Kidney (tissue), 14 donors: Measurements from ENCODE around the gene SKAP2. TPM values are rescaled to one million over a fixed set of nuclear protein-coding genes. Genes with fewer than 3 reads are reported as not detected.

ENCODE experiments used
- DNase-seq, 5 donors: peaks; one replicate each; pipeline ENCODE4 v3.0.0-alpha.2; 2013 to 2020
- FAIRE-seq: peaks from 2 replicates; lab custom pipeline; 2012; peaks lifted over from hg19 to GRCh38; lab: Jason Lieb, UNC
- H3K27ac ChIP-seq, 2 donors: one replicate each; pipeline ENCODE4 v1.7.0; 2013; ENCODE audit warnings: low read depth in 2 of 2, low read length in 2 of 2, inconsistent platforms in 1 of 2
- H3K27me3 ChIP-seq: one replicate; pipeline ENCODE4 v1.7.1; 2013; ENCODE audit warnings: low read length, inconsistent platforms; ENCODE audit not compliant: control insufficient read depth, insufficient read depth
- H3K36me3 ChIP-seq, 3 donors: one replicate each; pipeline versions ENCODE4 v1.7.0 to v1.7.1; 2013; ENCODE audit warnings: low read length in 3 of 3, control low read depth in 1 of 3, inconsistent platforms in 1 of 3; ENCODE audit not compliant: insufficient read depth in 3 of 3, control insufficient read depth in 2 of 3
- H3K4me1 ChIP-seq, 3 donors: one replicate each; pipeline versions ENCODE4 v1.7.0 to v1.7.1; 2013; ENCODE audit warnings: low read length in 3 of 3, inconsistent platforms in 1 of 3, low read depth in 1 of 3; ENCODE audit not compliant: control insufficient read depth in 2 of 3, insufficient read depth in 2 of 3
- H3K4me3 ChIP-seq, 3 donors: one replicate each; pipeline versions ENCODE4 v1.7.0 to v1.8.1; 2013; ENCODE audit warnings: low read length in 3 of 3, control low read depth in 1 of 3, inconsistent platforms in 1 of 3
- H3K9ac ChIP-seq, 3 donors: one replicate each; pipeline versions ENCODE4 v1.7.0 to v1.7.1; 2013; ENCODE audit warnings: low read length in 3 of 3, control low read depth in 1 of 3, inconsistent platforms in 1 of 3
- H3K9me3 ChIP-seq, 3 donors: one replicate each; pipeline versions ENCODE4 v1.7.0 to v1.7.1; 2013; ENCODE audit warnings: low read length in 3 of 3, control low read depth in 1 of 3, inconsistent platforms in 1 of 3; ENCODE audit not compliant: control insufficient read depth in 2 of 3, insufficient read depth in 1 of 3
- CTCF ChIP-seq: IDR thresholded peaks from 3 replicates; pipeline ENCODE4 v1.5.1; 2012; ENCODE audit warnings: mild to moderate bottlenecking, moderate library complexity, borderline replicate concordance; ENCODE audit not compliant: insufficient read depth; ENCODE audit errors: extremely low read depth
- intact Hi-C: fragments of 100-400 bp; cut with DNase I; formaldehyde crosslinking; loops from one replicate; pipeline ENCODE4 v1.11.1; 2022
- polyA plus RNA-seq: library from polyadenylated mRNA; stranded (reverse); fragments of 350-450 nt; fragmentation: Illumina TruSeq; extraction: RNeasy Lipid Tissue Mini Kit (QIAGEN cat#74804); gene quantifications from one replicate; pipeline ENCODE4 v1.2.3, GENCODE V29; 2014; ENCODE audit warnings: low read depth, low replicate concordance; ENCODE audit not compliant: insufficient read depth
- total RNA-seq: library from RNA; stranded (reverse); fragmentation: NEBNext Ultra II Directional; extraction: Animal tissue kit (Norgen Biotek cat#: 25700); gene quantifications from one replicate; pipeline ENCODE4 v1.2.1, GENCODE V29; 2021
- donor health status: control.
- donor health status: control.
- donor health status: control.
- donor health status: control.
- donor health status: control.
- donor health status: DM: yes; HTN: yes; CAD: no.
- donor health status: Normal renal cell carcinoma (clear cell type).

Gene SKAP2
- total and polyA plus RNA-seq, 2 donors from 2014 or later: 20.0 to 75.8 TPM

- TF ChIP-seq CTCF: no peak
- no peak overlapping the region for H3K27ac ChIP-seq
- no peaks in the 10 kb centered on the region for H3K4me1 ChIP-seq
- no peak overlapping the region for H3K4me3 ChIP-seq
- no peaks in the 10 kb centered on the region for H3K27me3 ChIP-seq
- intact Hi-C loops: loop anchor here (10.0 kb wide), 1 partner anchor 156 kb away; no protein-coding TSS in a partner anchor
- H3K36me3 ChIP-seq: no peaks in the 10 kb centered on the region
- H3K9ac ChIP-seq: no peak overlapping the region
- DNase-seq (no peak), FAIRE-seq (no peak)
- H3K9me3 ChIP-seq: no peaks in the 10 kb centered on the region
These were observed 165.6 kb downstream of the SKAP2 start for GRCh38 chr7:26698806-26699205.

GRCh38 chr7:26698194-26698593 is 166.2 kb downstream of the SKAP2 start:
- H3K4me3 ChIP-seq: no peak overlapping the region
- H3K9ac ChIP-seq: no peak overlapping the region
- H3K9me3 ChIP-seq: no peaks in the 10 kb centered on the region
- intact Hi-C loops: loop anchor here (10.0 kb wide), 1 partner anchor 157 kb away; no protein-coding TSS in a partner anchor
- no peak for FAIRE-seq
- no peaks in the 10 kb centered on the region for H3K4me1 ChIP-seq
- no peak for DNase-seq
- no peaks in the 10 kb centered on the region for H3K27me3 ChIP-seq
- no peak overlapping the region for H3K27ac ChIP-seq
- H3K36me3 ChIP-seq: no peaks in the 10 kb centered on the region
- no peak for TF ChIP-seq CTCF

DNA sequence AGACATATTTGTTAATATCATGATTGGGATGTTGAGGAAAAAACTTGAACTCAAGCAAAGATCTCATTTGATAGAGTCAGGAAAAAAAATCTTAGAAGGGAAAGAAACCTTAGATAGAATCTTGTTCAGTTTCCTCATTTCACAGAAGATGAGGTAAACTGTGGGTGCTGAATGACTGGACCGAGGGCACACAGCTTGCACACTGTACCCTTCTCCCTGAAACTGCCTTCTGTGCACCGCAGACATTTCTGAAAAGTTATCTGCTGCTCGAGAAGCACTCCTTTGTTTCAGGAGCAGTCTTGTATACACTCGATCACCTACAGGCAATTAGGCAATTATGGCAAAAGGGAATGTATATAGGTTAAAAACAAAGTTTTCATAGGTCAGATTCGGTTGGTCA is 167.4 kb downstream of the SKAP2 start:
- H3K9ac ChIP-seq: no peak overlapping the region
- H3K4me3 ChIP-seq: no peak overlapping the region
- FAIRE-seq (no peak), DNase-seq (no peak)
- H3K4me1 ChIP-seq: no peaks in the 10 kb centered on the region
- no peaks in the 10 kb centered on the region for H3K36me3 ChIP-seq
- intact Hi-C loops: loop anchor here (10.0 kb wide), 1 partner anchor 158 kb away; no protein-coding TSS in a partner anchor
- no peak for TF ChIP-seq CTCF
- no peak overlapping the region for H3K27ac ChIP-seq
- H3K27me3 ChIP-seq: no peaks in the 10 kb centered on the region
- no peaks in the 10 kb centered on the region for H3K9me3 ChIP-seq

DNA sequence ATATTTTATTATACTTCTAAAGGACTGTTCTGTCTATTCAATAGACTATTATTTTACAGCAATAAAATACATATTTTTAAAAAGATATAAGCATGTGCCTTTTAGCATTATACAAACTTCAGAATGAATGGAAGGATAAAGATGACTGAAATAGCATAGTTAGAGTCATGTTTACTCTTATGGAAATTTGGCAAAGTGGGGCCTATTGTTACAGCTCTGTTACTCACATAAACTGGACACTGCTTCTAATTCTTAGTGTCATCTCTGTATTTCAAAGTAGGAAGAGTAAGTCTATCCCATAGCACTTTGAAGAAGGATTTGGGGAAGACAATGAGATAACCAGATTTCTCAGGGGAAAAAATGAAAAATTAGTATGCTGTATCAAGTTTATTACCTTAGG is 168.2 kb downstream of the SKAP2 start:
- DNase-seq (no peak), FAIRE-seq (no peak)
- Histone ChIP-seq H3K27me3 (no peaks in the 10 kb centered on the region), H3K4me1 (no peaks in the 10 kb centered on the region), H3K4me3 (no peak overlapping the region), H3K27ac (no peak overlapping the region), H3K9me3 (no peaks in the 10 kb centered on the region), H3K9ac (no peak overlapping the region), H3K36me3 (no peaks in the 10 kb centered on the region)
- no peak for TF ChIP-seq CTCF
- intact Hi-C loops: loop anchor here (10.0 kb wide), 1 partner anchor 159 kb away; no protein-coding TSS in a partner anchor
